ENCODE data around the gene SMIM28.

SMIM28 gene

DNA sequence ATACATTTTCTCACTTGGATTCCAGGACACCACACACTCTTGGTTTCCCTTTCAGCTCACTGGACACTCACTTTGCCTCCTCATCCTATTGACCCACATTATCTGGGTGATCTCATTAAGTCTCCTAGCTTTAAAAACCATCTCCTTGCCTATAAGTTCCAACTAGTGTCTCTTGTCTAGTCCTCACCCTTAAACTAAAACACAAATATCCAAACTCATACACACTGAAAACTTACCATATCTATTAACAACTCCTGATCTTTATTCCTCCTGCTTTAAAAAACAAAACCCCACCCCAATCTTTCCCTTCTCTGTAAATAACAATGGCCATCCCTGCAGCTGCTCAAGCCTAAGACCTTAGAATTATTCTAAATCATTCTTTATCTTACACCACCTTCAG lies 3.5 kb upstream of the SMIM28 start:
- DNase-seq (ENCODE audit: low read depth): no peak

DNA sequence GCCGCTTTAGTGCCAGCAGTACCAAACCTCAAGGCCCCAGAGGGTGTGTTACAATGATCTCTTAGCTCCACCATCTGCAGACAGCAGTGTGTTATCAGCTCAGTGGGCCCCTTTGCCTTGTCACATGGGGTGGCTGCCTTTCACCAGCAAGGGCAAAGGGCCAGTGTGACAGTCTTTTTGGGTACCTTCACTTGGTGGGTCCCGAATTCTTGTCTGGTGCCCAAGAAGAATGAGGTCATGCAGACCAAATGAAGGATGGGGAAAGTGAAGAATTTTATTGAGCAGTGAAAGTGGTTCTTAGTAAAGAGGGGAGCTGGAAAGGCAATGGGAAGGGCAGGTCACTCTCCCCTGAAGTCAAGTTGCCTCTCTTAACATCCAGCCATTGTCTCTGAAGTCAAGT lies 2.9 kb upstream of the SMIM28 start:
- no peak for DNase-seq (ENCODE audit: low read depth)

DNA sequence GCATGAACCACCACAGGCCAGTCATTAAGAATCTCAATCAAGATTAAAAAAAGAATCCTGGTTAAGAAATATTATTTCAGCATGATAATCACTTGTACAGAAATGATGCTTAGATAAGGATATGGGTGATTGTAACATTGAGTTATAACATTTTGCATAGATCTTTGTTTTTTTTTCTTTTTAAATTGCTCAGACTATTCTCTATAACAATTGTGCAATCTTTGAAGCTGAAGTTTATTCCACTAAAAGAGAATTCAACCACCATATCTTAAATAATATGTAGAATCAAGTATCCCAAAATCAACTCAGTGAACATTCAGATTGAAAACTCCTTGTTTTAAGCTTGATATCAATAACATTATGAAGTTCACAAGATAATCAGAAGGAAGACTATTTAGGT lies 663 bp upstream of the SMIM28 start:
- DNase-seq (ENCODE audit: low read depth): no peak

DNA sequence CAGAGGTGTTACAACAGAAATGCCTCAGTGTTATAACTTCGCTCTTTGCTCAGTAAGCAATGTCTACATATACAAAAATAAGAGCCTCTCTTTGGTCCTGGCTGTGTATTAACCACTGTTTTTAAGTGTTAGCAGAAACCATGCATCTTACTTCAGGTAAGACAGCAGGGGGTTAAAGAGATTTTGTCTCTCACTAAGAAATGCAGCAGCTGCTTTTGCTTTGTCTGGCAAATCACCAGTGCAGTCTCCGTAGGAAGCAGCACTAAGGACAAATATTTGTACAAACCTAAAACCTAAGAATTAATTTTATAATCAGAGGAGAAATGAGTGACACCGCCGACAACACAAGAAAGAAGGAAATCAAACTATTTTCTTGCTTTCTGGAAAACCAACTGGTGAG lies 758 bp downstream of the SMIM28 start:
- DNase-seq (ENCODE audit: low read depth): no peak

DNA sequence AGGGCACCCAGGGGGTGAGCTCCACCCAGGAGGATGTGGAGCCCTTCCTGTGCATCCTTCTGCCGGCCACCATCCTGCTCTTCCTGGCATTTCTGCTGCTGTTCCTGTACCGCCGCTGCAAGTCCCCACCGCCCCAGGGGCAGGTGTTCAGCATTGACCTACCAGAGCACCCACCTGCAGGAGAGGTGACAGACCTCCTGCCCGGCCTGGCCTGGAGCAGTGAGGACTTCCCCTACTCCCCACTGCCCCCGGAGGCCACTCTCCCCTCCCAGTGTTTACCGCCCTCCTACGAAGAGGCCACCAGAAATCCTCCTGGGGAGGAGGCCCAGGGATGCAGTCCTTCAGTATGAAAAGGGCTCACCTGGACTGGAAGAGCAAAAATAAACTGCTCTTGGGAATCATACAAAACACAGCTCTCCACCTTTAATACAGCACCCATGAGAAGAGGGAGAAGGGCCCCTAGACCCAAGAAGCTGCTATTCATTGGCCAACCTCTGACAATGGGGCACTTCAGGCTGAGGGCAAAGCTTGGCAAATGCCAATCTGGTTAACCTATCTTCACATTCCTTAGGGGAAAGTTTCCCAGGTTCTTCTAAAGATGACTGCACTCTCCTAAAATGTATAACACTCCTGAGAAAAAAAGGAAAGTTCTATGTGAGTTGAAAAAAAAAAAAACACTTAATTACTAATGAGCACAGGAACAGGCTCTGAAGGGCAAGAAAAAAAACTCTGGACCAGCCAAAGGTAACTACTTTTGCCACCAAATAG lies 5.0 kb downstream of the SMIM28 start:
- no peak for DNase-seq (ENCODE audit: low read depth)

DNA sequence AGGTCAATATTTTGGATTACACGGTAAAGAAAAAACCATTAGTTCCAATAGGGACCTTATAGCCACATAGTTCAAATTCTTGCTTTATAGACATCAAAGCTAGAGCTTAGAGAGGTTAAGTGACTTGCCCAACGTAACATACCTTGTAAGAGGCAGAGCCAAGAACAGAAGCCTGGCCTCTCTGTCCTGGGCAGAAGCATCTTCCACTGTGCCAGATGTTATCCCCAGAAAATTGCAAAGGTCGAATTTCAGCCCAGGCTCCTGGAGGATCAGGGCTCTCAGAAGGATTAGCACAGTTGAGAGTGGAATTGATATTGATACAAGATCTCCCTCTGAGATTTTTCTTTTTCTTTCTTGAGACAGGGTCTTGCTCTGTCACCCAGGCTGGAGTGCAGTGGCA lies 6.1 kb downstream of the SMIM28 start:
- no peak for DNase-seq (ENCODE audit: low read depth)

DNA sequence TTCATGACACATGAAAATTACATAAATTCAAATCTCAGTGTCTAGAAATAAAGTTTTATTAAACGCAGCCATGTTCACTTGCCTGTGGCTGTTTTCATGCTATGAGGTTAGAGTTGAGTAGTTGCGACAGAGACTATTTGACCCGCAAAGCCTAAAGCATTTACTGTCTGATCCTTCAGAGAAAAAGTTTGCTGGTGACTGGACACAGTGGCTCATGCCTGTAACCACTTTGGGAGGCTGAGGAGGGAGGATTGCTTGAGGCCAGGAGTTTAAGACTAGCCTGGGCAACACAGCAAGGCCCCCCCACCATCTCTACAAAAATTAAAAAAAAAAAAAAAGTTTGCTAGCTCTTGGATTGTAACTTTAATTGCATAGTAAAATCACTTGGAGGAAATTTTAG lies 9.2 kb downstream of the SMIM28 start:
- DNase-seq (ENCODE audit: low read depth): no peak

DNA sequence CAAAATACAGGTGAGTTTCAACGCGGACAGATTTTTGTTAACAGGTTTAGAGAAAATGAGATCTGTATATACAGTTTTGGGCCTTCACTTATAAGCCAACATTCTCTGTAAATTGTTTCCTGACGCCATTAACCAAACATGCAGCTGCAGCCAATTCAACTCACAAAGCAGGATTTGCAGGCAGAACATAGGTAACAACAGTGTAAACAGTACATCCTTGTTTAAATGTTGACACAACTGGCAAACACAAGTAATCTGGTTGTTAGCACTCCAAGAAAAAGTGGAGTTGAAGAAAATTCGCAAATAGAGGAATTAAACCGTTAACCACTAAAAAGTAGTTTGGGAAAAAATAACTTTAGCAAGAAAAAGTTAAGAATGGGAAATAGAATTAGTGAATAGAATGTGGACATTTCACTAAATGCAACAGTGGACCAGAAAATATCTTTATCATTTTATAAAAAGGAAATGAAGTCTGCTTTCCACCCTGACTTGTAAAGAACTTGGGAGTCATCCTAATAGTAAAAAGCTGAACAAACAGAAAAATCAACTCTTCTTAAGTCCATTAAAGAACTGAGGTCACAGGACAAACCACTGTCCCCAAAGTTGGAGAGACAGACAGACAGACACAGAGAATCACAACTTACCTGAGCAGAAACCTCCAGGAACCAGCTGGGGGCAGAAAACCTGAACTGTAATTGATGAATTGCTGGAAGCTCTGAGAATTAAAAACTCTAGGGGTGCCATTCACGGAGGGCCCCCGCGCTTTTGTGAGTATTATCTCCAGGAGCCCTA lies 10.1 kb downstream of the SMIM28 start:
- no peak for DNase-seq (ENCODE audit: low read depth)

DNA sequence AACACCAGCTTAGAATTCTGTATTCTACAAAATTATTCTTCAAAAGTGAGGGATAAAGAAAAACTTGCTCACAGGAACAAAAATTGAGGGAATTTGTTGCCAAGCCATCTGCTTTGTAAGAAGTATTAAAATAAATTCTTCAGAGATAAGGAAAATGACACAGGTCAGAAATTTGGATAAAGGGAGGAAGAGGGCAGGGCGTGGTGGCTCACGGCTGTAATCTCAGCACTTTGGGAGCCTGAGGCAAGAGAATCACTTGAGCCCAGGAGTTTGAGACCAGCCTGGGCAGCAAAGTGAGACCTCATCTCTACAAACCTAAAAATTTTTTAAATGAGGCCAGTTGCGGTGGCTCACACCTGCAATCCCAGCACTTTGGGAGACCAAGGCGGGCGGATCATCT lies 11.8 kb downstream of the SMIM28 start:
- no peak for DNase-seq (ENCODE audit: low read depth)

DNA sequence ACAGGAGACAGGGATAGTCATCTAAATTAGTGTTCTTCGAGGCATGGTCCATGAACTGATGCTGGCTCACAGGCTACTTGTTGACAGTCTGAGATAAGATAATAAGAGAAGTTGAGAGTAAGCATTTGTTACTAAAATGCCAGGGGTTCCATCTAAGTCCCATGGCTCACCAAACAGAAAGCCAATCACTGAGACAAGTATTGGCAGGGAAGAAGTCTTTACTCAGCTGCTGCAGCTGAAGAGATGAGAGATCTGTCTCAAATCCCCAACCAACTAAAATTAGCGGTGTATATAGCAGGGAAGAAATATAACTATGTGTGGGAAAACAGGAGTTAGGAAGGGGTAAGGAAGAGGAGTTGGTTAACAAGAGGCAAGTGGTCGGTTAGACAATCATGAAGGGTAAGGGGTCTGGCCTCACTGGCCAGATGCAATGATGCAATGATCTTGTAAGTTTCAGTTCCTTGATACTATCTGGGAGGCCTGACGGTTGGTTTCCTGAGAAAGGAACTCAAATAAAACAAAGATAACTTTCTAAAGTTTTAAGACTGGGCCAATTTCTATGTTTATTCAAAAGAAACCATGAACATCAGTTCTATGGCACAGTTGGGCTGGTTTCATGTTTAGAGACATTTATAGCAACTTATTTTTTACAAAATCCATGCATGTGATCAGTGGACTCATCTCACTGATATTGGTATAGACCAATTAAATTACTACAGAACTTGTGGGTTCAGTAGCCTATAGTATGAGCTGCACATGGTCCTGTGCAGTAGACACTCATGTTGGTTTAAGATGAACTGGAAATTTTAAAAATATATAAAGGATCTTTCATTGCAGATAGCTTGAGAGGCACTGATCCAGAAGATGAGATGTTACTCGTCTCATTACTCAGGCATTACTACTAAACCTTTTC lies 16.4 kb downstream of the SMIM28 start:
- DNase-seq (ENCODE audit: low read depth): no peak

DNA sequence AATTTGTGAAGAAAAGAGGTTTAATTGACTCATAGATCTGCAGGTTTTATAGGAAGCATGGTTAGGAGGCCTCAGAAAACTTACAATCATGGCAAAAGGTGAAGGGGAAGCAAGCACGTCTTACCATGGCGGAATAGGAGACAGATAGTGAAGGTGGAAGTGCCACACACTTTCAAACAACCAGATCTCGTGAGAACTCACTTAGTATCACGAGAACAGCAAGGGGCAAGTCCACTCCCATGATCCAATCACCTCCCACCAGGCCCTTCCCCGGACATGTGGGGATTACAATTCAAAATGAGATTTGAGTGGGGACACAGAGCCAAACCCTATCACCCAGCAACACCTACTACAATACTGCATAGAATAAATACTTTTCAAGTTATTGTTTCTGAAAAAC lies 19.0 kb downstream of the SMIM28 start:
- no peak for DNase-seq (ENCODE audit: low read depth)

DNA sequence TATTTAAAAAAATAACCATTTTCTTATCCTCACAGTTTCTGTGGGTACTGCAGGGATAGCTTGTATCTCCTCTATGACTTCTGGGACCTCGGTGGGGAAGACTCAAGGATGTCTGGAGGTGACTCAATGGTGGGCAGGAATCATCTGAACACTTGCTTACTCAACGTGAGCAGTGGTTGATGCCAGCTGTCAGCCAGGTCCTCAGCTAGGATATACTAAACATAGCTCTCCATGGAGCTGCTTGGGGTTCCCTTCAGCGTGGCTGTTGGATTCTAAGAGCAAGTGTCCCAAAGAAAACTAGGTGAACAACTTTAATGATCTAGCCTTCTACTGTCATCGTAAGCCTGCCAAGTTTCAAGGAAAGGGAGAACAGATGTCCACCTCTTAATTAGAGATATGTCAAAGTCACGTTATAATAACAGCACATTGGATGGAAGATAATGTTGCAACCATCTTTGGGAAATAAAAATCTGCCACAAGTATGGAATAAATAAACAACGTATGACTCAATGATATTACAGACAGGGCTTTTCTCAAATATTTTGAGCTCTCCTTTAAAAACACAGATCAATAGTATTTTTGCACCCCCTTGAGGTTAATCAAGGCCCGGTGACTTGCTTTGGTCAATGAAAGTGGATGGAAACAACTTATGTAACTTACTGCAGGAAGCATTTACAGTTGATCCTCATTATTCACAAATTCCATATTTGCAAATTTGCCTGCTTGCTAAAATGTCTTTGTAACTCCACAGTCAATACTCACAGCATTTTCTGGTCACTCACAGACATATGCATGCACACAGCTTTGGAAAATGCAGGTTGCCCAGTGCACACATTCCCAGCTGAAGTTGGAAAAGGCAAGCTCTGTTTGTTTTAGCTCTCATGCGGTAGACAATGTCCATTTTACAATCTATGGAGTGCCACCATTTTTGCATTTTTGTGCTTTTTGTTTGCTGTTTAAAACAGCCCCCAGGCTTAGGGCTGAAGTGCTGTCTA lies 19.7 kb downstream of the SMIM28 start:
- no peak for DNase-seq (ENCODE audit: low read depth)

DNA sequence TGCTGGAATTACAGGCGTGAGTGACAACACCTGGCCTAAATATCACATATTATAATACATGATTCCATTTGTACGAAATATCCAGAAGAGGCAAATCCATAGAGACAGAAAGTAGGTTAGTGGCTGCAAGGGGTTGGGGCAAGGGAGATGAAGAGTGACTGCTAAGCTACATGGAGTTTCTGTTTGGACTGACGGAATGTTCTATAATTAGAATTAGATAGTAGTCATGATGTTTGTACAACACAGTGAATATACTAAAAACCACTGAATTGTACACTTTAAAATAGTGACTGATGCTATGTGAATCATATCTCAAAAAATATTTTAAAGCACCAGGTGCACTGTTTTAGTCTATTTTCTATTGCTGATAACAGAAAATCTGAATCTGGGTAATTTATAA lies 22.6 kb downstream of the SMIM28 start:
- no peak for DNase-seq (ENCODE audit: low read depth)

DNA sequence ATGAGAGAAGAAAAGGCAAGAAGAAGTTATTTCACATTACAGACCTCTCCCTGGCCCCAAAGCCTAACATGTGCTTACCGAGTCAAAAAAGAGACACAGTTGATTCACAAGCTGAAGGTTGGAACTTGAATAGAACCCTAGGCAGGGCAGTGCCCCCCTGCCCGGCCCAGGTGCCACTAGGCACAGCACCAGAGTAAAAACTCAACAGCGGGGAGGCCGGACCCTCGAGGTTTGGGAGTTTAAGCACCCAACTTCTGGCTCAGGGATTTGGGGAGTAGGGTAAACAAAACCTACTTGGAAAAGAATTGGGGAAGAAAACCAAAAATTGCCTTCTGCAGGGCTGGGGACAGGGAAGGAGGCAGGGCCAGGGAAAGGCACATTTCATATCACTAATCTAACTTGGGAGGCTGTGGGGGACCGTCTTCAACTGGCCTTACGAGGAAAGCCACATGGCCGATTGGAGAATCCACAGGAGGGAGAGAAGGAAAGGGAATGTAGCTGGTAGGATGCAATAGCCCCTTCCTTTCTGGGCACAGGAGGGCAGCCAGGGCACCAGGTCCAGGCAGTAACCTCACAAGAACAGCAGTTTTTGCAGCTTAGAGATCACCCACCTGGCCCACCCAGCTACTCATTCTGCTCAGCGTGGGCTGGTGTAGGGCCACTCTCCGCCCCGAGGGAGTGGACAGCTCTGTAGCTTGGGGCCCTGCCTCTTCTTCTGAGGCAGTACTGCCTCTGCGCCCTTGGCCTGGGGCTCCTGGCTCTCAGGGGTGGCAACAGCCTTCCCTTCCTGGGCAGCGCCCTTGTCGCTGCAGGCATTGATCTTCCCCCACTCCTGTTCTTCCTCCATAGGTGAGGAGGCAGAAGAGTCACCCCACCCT lies 24.5 kb downstream of the SMIM28 start:
- DNase-seq (ENCODE audit: low read depth): no peak

DNA sequence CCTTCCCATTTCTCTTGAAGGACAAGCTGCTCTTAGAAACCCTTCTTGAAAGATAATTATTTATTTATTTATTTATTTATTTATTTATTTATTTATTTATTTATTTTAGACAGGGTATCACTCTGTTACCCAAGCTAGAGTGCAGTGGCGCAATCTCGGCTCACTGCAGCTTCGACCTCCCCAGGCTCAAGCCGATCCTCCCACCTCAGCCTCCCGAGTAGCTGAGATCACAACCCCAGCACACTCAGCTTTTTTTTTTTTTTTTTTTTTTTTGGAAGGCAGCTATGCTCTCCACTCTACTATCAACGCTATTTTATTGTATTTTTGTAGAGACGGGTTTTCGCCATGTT lies 25.1 kb downstream of the SMIM28 start:
- DNase-seq (ENCODE audit: low read depth): no peak

DNA sequence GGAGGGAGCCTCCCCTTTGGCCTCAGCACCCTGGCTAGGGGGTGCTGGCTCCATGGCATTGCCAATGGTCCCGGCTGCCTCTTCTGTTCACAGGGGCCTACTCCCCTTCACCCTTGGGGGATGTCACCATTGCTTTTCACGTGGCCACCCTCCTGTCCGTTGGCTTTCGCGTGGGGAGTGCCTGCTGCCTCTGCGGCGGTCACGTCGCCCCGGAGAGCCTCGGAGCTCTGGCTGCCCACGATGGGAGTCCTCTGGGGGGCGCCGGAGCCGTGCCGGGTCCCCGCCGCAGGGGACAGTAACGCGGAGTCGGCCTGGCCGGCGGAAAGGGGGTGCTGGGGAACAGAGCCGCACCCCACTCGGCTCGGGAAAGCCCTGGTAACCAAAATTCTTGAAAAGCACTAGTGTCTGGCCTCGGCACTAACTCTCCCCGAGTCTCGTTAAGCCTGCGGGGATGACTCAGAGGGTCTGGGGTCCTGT lies 25.7 kb downstream of the SMIM28 start:
- DNase-seq (ENCODE audit: low read depth): no peak

DNA sequence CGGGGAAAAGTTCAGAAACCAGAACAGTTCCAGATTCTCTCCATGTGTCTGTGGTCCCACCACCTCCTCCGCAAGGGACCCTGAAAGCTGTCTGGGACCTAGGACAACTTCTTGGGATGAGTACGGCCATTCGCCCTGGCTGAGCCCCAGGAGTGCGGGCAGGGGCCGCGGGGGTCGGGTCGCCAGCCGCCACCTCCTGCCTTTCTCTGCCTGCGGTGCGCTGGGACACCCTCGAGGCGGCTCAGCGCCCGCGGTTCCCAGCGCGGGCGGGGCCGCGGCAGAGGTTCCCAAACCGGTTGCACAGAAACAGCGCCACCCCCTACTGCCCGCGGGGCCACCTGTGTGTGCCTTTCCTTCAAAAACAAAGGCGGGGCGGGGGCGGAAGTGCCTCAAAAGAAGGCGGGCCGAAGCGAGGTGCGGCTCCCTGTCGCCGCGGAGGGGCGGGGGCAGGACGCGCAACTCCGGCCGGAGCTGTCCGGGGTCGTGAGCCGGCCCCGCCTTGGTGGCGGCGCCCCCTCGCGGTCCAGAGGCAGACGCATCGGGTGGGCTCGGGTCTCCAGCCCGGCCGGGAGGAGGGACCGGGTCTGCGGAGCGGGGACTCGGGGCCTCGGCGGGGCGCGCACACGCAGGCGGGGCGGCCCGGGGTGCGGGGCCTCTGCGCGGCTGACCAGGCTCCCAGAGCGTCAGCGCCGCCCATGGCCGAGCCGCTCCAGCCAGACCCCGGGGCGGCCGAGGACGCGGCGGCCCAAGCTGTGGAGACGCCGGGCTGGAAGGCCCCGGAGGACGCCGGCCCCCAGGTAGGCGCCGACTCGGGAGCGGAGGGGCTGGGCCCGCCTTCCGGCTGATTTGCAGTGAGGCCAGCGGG lies 26.3 kb downstream of the SMIM28 start, which contains the start of gene HEBP2:
Gene HEBP2 (plus strand): TSS at position 423 of the 865 bp plus-strand sequence. CDS start 273 bp downstream, at position 696.
- DNase-seq (ENCODE audit: low read depth): peak; percentile 78

DNA sequence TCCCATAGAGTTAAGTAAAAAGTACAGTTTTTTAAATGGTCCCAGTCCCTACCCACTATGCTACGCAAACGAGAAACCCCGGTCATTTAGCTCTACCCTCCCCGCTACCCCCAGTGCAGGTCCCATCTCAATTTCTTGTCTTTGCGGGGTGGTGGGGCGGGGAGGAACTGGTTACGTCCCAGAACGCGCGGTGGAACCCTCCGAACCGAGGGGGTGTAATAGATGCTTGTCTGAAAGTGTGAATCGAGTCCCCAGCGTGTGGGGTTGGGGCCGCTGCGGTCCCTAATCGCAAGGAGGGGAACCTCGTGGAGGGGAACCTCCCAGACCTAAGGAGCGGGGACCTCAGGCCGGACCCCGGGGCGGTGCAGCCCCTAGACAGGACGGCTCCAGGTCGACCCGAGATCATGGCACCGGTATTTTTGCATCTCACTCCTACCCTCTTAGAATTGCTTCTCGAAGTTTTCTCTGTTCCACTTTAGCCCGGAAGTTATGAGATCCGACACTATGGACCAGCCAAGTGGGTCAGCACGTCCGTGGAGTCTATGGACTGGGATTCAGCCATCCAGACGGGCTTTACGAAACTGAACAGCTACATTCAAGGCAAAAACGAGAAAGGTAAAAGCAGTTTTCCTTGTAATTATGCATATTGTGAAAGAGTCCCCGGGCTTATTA lies 27.1 kb downstream of the SMIM28 start:
- no peak for DNase-seq (ENCODE audit: low read depth)
